Skeletal muscle tissue (tissue), 4 donors: ENCODE measurements around the gene NRXN3. TPM values are rescaled to one million over a fixed set of nuclear protein-coding genes. Genes with fewer than 3 reads are reported as not detected.

Experiments used
- H3K27ac ChIP-seq: one replicate; pipeline ENCODE4 v1.7.0; 2013; ENCODE audit warnings: mild to moderate bottlenecking, low read depth, low read length, inconsistent platforms
- H3K27me3 ChIP-seq, 3 donors: one replicate each; pipeline ENCODE4 v1.7.0; 2013; ENCODE audit warnings: low read length in 3 of 3; ENCODE audit not compliant: control insufficient read depth in 3 of 3, insufficient read depth in 3 of 3
- H3K36me3 ChIP-seq, 3 donors: one replicate each; pipeline ENCODE4 v1.7.0; 2013; ENCODE audit warnings: low read length in 3 of 3; ENCODE audit not compliant: control insufficient read depth in 3 of 3, insufficient read depth in 3 of 3
- H3K4me1 ChIP-seq, 3 donors: one replicate each; pipeline ENCODE4 v1.7.0; 2013; ENCODE audit warnings: low read length in 3 of 3, mild to moderate bottlenecking in 3 of 3; ENCODE audit not compliant: control insufficient read depth in 3 of 3, insufficient read depth in 3 of 3
- H3K4me3 ChIP-seq, 3 donors: one replicate each; pipeline ENCODE4 v1.7.0; 2013; ENCODE audit warnings: low read length in 3 of 3
- H3K9ac ChIP-seq, 3 donors: one replicate each; pipeline ENCODE4 v1.7.0; 2013; ENCODE audit warnings: low read length in 3 of 3, mild to moderate bottlenecking in 3 of 3, moderate library complexity in 2 of 3, low read depth in 1 of 3
- H3K9me3 ChIP-seq, 3 donors: one replicate each; pipeline ENCODE4 v1.7.0; 2013; ENCODE audit warnings: low read length in 3 of 3; ENCODE audit not compliant: control insufficient read depth in 3 of 3
- total RNA-seq: library from RNA; depleted of rRNA; stranded (reverse); fragments of >200 nt; gene quantifications from one replicate; pipeline ENCODE4 v1.2.3, GENCODE V29; 2014
- donor health status: Osteomylitis.

NRXN3 gene
- total RNA-seq, 1 donor from 2014 or later = 0.52 TPM

DNA sequence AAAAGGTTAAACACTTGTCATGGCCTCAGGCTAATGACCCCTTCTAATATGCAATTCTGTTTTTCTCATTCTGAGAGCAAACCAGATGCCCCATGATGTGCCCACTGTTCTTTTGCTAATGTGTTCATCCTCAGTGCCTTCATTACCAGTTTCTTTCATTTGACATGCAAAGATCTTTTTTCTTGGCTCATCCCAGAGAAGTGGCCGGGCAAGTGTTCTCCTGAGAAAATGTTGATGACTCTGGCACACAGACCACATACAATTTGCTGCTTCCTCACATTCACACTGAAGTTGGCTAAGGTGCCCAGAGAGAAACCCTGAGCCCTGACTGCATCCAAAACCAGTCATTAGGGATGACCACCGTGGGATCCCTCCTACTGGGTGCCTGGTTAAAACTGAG is 1207.8 kb downstream of the NRXN3 start:
- H3K27ac ChIP-seq = no peak overlapping the region
- H3K9me3 ChIP-seq = no peaks in the 10 kb centered on the region
- H3K4me3 ChIP-seq = no peak overlapping the region
- no peaks in the 10 kb centered on the region for H3K27me3 ChIP-seq
- no peak overlapping the region for H3K9ac ChIP-seq
- H3K4me1 ChIP-seq = no peaks in the 10 kb centered on the region
- no peaks in the 10 kb centered on the region for H3K36me3 ChIP-seq

DNA sequence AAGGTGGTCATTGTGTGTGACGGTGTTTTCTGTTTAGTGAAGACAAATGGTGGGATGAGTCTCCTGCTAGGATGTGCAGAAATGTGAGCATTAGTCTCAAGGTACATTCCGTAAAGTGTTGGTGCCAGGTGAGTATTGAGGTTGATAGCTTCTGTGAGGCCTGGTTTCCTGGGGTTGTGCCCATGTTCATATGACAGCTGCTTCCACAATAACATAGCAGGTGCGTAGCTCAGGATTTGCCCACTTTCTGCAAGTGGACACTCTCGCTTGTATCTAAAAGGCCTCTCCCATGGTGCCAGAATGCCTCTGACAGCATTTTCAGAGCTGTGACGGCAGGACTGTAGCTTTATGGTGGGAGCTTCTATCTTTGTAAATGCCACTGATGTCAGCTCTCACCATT is 1209.1 kb downstream of the NRXN3 start:
- no peaks in the 10 kb centered on the region for H3K36me3 ChIP-seq
- no peaks in the 10 kb centered on the region for H3K4me1 ChIP-seq
- H3K9ac ChIP-seq = no peak overlapping the region

DNA sequence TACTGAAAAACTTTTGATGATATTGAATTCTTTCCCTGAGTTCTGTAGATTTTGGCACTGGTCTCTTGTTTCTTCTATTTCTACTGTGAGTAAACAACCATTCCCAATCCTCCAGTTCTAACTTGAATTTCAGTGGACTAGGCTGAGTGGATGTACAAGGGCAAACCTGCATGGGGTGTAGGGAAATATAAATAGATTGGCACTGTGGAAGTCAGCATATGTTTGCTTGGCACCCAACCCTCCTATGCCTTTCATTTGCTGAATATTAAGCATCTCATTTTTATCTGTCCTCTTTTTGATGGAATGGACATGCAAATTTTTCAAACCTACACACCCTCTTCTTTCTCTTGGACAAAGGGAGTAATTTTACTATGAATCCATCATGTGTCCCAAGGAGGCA is 1212.9 kb downstream of the NRXN3 start:
- no peak overlapping the region for H3K9ac ChIP-seq
- no peaks in the 10 kb centered on the region for H3K9me3 ChIP-seq
- H3K36me3 ChIP-seq = no peaks in the 10 kb centered on the region
- H3K4me1 ChIP-seq = no peaks in the 10 kb centered on the region
- no peaks in the 10 kb centered on the region for H3K27me3 ChIP-seq
- no peak overlapping the region for H3K27ac ChIP-seq
- no peak overlapping the region for H3K4me3 ChIP-seq

More for the DNA sequence above, 1209.1 kb downstream of the NRXN3 start:
- Histone ChIP-seq H3K9me3 (no peaks in the 10 kb centered on the region), H3K4me3 (no peak overlapping the region), H3K27me3 (no peaks in the 10 kb centered on the region), H3K27ac (no peak overlapping the region)

DNA sequence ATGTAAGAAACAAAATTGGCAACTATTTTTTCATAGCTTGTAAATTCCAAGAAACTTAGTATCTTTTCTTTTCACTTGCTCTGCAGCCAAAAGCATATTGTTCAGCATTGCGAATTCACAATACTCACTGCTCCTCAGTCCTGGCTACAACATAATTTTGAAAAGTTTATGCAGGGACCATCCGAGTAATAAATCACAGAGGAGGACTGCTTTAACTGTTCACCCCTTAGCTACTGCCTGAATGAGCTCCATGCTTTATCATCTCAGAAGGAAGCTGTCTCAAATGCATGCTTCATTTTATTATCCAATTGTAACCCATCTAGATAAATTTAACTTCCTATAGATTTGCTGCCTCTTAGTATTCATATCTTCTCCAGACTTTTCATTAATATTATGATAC is 1213.3 kb downstream of the NRXN3 start:
- no peak overlapping the region for H3K4me3 ChIP-seq
- no peak overlapping the region for H3K27ac ChIP-seq
- H3K9me3 ChIP-seq = no peaks in the 10 kb centered on the region
- no peak overlapping the region for H3K9ac ChIP-seq
- no peaks in the 10 kb centered on the region for H3K4me1 ChIP-seq
- H3K27me3 ChIP-seq = no peaks in the 10 kb centered on the region
- no peaks in the 10 kb centered on the region for H3K36me3 ChIP-seq

DNA sequence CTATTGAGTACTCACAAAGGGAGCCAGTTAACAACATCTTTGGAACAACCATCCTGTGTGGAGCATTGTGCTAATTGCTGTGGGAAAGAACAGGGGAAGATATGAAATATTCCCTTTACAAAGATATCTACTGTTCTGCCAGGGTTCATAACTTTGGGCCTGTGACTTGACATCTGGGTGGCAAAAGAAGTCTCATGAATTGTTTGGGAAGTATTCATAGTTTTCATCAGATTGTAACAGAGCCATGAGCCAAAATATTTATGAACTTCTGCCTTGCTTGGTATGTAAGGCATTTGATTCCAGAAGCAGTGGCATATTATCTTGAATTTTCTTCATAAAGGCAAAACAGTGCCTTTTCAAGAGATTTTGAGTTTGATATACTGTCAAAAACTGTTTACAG is 1224.9 kb downstream of the NRXN3 start:
- H3K4me3 ChIP-seq = no peak overlapping the region
- H3K27ac ChIP-seq = no peak overlapping the region
- H3K9ac ChIP-seq = no peak overlapping the region
- no peaks in the 10 kb centered on the region for H3K9me3 ChIP-seq
- no peaks in the 10 kb centered on the region for H3K4me1 ChIP-seq
- H3K36me3 ChIP-seq = no peaks in the 10 kb centered on the region
- no peaks in the 10 kb centered on the region for H3K27me3 ChIP-seq

DNA sequence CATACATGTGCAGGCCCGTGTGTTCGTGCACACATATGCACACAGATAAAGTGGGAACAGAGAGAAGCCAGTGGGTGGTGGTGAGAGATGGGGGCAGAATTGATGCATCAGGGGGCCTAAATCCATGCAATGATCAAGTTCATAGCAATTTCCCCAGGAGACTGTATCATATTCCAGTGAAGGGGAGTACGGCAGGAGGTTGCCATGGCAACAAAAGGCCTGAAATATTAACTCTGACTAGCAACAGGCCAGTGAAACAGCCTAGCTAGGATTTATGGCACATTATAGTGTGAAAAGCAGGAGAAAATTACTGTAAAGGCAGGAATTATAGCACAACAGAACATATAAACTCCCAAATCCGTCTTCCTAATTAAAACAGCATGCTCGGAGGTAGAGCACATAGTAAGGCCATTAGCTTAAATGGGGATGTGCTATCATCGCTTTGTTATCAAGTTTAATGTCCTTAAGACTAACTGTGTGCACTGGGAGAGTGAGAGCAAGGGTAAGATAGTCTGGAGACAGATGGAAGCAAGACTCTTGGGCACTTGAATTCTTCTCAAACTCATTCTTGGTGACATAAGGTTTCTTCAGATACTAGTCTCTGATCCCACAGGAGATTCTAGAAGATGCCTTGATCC is 1234.8 kb downstream of the NRXN3 start:
- Histone ChIP-seq H3K36me3 (no peaks in the 10 kb centered on the region), H3K9me3 (no peaks in the 10 kb centered on the region), H3K27ac (no peak overlapping the region), H3K4me3 (no peak overlapping the region), H3K9ac (no peak overlapping the region), H3K27me3 (no peaks in the 10 kb centered on the region), H3K4me1 (no peaks in the 10 kb centered on the region)

DNA sequence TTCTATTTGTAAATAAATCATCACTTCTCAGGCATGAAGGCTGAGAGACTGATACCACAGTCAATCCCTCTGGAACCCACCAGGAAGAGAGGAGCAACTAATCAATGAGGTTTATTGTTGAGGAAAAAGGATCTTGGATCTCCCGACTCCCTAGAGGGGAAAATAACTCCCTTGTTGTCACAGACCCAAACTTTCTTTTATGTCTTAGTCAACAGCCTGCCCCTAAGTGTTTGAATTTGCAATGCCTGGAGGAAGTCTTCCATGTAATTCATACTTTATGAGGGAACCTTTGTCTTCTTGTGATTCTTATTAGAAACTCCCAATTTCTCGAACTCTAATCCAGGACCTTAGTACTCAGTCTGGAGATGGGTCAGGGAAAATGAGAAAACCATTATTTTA is 1235.3 kb downstream of the NRXN3 start:
- H3K27me3 ChIP-seq = no peaks in the 10 kb centered on the region
- no peaks in the 10 kb centered on the region for H3K36me3 ChIP-seq
- no peak overlapping the region for H3K9ac ChIP-seq
- H3K9me3 ChIP-seq = no peaks in the 10 kb centered on the region
- H3K4me1 ChIP-seq = no peaks in the 10 kb centered on the region
- no peak overlapping the region for H3K4me3 ChIP-seq
- no peak overlapping the region for H3K27ac ChIP-seq

DNA sequence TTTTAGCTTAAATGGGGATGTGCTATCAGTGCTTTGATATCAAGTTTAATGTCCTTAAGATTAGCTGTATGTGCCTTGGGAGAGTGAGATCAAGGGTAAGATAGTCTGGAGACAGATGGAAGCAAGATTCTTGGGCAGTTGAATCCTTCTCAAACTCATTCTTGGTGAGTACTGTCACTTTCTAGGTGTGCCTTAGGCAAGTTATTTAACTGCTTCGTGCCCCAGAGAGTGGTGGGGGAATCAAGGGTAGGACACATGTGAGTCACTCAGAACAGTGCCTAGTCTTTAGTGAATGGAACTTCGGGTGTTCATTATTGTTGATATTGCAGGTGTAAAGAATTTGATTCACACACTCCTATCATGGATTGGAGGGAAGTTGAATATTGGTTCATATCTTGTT is 1237.4 kb downstream of the NRXN3 start:
- Histone ChIP-seq H3K4me1 (no peaks in the 10 kb centered on the region), H3K27me3 (no peaks in the 10 kb centered on the region), H3K4me3 (no peak overlapping the region), H3K36me3 (no peaks in the 10 kb centered on the region), H3K9me3 (no peaks in the 10 kb centered on the region), H3K27ac (no peak overlapping the region), H3K9ac (no peak overlapping the region)

DNA sequence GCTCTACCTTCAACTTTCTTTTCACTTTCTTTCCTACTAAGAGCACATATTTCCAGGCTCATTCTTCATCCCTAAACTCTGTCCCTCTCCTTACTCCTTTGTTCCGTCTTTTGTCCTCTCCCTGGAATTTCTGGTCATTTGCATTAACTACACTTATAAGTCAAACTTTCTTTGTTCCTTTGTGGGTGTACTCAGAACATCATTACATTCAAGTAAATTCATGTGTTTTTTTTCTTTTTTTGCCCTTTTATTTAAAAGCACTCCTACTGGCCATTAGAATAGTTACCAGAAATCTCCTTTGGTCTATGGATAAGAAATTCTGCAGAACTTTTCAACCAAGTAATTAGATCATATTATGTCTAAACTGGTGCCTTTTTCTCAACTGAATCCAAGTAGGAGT is 1238.5 kb downstream of the NRXN3 start:
- H3K4me1 ChIP-seq = no peaks in the 10 kb centered on the region
- H3K27ac ChIP-seq = no peak overlapping the region
- no peak overlapping the region for H3K4me3 ChIP-seq
- H3K9ac ChIP-seq = no peak overlapping the region
- no peaks in the 10 kb centered on the region for H3K27me3 ChIP-seq
- no peaks in the 10 kb centered on the region for H3K9me3 ChIP-seq
- H3K36me3 ChIP-seq = no peaks in the 10 kb centered on the region

DNA sequence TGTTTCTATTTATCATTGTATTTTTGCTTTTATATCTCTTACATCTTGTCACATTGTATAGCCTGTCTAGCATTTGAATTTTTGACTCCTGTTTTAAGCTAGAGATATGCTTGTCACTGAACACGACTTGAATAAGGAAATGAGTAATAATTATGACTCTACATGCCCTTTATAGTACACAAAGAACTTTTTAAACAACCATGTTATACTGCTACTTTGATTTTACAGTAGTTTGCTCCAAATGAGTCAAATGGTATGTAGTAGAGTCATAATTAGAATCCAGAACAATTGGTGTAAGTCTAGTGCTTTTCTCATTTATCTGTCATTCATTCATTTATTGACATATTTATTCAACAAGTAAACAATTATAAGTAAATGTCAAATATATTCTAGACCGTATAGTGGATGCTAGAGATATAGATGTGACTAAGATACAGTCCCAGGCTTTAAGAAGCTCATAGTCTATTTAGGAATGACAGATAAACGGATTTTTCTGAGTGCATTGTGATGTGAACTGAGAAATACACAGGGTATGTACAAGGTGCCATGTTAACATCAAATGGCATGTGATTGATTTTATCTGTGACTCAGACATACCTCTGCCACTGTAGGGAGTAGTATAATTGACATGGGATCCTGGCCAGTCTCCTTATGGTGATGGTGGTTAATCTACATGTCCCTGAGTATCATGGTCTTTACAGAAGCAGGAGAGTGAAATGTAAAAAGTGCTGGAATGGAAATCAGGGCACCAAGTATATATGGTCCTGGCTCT is 1241.4 kb downstream of the NRXN3 start:
- Histone ChIP-seq H3K4me3 (no peak overlapping the region), H3K9me3 (peaks cover 0 to 2% (median 0%) of the 10 kb centered on the region in 3 donors), H3K36me3 (no peaks in the 10 kb centered on the region), H3K9ac (no peak overlapping the region), H3K27me3 (no peaks in the 10 kb centered on the region), H3K27ac (no peak overlapping the region), H3K4me1 (no peaks in the 10 kb centered on the region)
